Stimulated activated CD4-positive, alpha-beta T cell treated with anti-CD3 and anti-CD28 coated beads, TNF-alpha, amount 100 ng/mL, for 48 hours (primary cell): Measurements from ENCODE around the gene S100A16.
"Not testable (repeated sequence)": the region's sequence is repeated elsewhere in the genome, so short reads cannot be mapped to it uniquely, and the experiment has no call there.

Experiments used
- DNase-seq, 3 donors: peaks; one replicate each; pipeline ENCODE4 v3.0.0-alpha.2; 2020; ENCODE audit warnings: low read depth in 3 of 3

Gene S100A16

GRCh38 chr1:153615406-153615805 is 2.5 kb upstream of the S100A16 start:
- DNase-seq = no peak

- DNase-seq = no peak
These were observed 2.0 kb upstream of the S100A16 start for GRCh38 chr1:153614906-153615305.

GRCh38 chr1:153614189-153614900 is 1.4 kb upstream of the S100A16 start:
- DNase-seq = no peak

GRCh38 chr1:153613406-153613805 is 469 bp upstream of the S100A16 start:
- DNase-seq = no peak

- no peak for DNase-seq
These were observed 704 bp downstream of the S100A16 start for GRCh38 chr1:153612111-153612754.

- no peak for DNase-seq
These were observed 1.6 kb downstream of the S100A16 start for GRCh38 chr1:153611356-153611755.

- no peak for DNase-seq
These were observed 2.1 kb downstream of the S100A16 start for GRCh38 chr1:153610811-153611301.

- DNase-seq = no peak
These were observed 2.6 kb downstream of the S100A16 start for GRCh38 chr1:153610334-153610733.

- DNase-seq = no peak
These were observed 3.4 kb downstream of the S100A16 start for GRCh38 chr1:153609585-153609907.

GRCh38 chr1:153608742-153609584 is 4.0 kb downstream of the S100A16 start:
- DNase-seq = no peak

- no peak for DNase-seq
These were observed 4.8 kb downstream of the S100A16 start for GRCh38 chr1:153608089-153608682.

- no peak for DNase-seq
These were observed 5.6 kb downstream of the S100A16 start for GRCh38 chr1:153607381-153607780.

GRCh38 chr1:153606194-153606593 is 6.7 kb downstream of the S100A16 start:
- DNase-seq = no peak

- no peak for DNase-seq
These were observed 10.2 kb downstream of the S100A16 start for GRCh38 chr1:153602749-153603148.

GRCh38 chr1:153599847-153600246 is 13.1 kb downstream of the S100A16 start:
- DNase-seq = no peak

- DNase-seq = peak in 1 of 3 donors; percentile 0
These were observed 14.4 kb downstream of the S100A16 start for GRCh38 chr1:153598309-153599172.

GRCh38 chr1:153597206-153597605 is 15.7 kb downstream of the S100A16 start:
- DNase-seq = peak in 1 of 3 donors; percentile 22

GRCh38 chr1:153592748-153593147 is 20.2 kb downstream of the S100A16 start:
- DNase-seq = no peak

GRCh38 chr1:153588482-153588881 is 24.5 kb downstream of the S100A16 start:
- no peak for DNase-seq

GRCh38 chr1:153588033-153588432 is 24.9 kb downstream of the S100A16 start:
- DNase-seq = not testable (repeated sequence)

- no peak for DNase-seq
These were observed 25.6 kb downstream of the S100A16 start for GRCh38 chr1:153587314-153587713.
